ENCODE results near the gene ALDH7A1. TPM values are rescaled to one million over a fixed set of nuclear protein-coding genes. Genes with fewer than 3 reads are reported as not detected.

Gene ALDH7A1
- total RNA-seq, 1 experiment from 2014 or later: 148 TPM

DNA sequence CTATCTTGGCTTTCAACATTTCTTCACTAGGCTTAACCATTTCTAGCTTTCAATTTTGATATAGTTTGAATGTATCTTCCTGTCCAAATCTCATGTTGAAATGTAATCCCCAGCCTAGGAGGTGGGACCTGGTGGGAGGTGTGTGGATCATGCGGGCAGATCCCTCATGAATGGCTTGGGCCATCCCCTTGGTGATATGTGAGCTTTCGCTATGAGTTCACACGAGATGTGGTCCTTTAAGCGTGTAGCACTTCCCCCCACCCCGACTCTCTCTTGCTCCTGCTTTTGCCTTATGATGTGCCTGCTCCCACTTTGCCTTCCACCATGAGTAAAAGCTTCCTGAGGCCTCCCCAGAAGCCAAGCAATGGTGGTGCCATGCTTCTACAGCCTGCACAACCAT lies 46.4 kb upstream of the ALDH7A1 start:
- Mint-ChIP-seq H3K9me3 (peaks cover 11% of the 10 kb centered on the region in 2 experiments), H3K27me3 (ENCODE audit: low read depth) (no peaks in the 10 kb centered on the region), H3K4me3 (no peak overlapping the region), H3K27ac (no peak overlapping the region), H3K36me3 (ENCODE audit: insufficient read depth in 1 of 3, low read depth in 3 of 3) (peaks cover 4 to 9% (median 9%) of the 10 kb centered on the region in 3 experiments; a peak in 5 of 7 replicates), H3K4me1 (no peaks in the 10 kb centered on the region)
- Histone ChIP-seq H3K4ac (ENCODE audit: low read depth, low read length) (no peak overlapping the region), H3K9me3 (ENCODE audit: control insufficient read depth, low read depth, low read length) (no peaks in the 10 kb centered on the region), H3K14ac (ENCODE audit: insufficient read depth, low read length) (no peak overlapping the region), H2BK20ac (ENCODE audit: low read depth, low read length, poor library complexity, severe bottlenecking) (no peak overlapping the region), H3K9ac (ENCODE audit: extremely low read depth, insufficient read length, low read length) (no peak overlapping the region), H4K8ac (replicated peaks; ENCODE audit: insufficient read length, low read depth, low read length) (no peak overlapping the region), H4K20me1 (ENCODE audit: control insufficient read depth, insufficient read depth, insufficient read length) (no peaks in the 10 kb centered on the region), H3K79me1 (ENCODE audit: insufficient read depth, low read depth, low read length, poor library complexity, severe bottlenecking) (no peaks in the 10 kb centered on the region), H2BK15ac (ENCODE audit: low read depth, low read length) (no peak overlapping the region), H3K4me2 (ENCODE audit: insufficient read depth, insufficient read length, low read length) (no peak overlapping the region), H4K5ac (ENCODE audit: insufficient read length, low read depth, low read length) (no peak overlapping the region), H2AFZ (ENCODE audit: low read length) (no peak overlapping the region), H3K27ac (ENCODE audit: insufficient read length, low read depth, low read length) (no peak overlapping the region), H3K23ac (ENCODE audit: insufficient read length, low read depth, low read length) (no peak overlapping the region), H2BK5ac (ENCODE audit: insufficient read length, low read length) (no peak overlapping the region), H3K23me2 (ENCODE audit: insufficient read length, low read depth, low read length, poor library complexity, severe bottlenecking) (no peaks in the 10 kb centered on the region), H3K18ac (ENCODE audit: insufficient read length, low read depth, low read length) (no peak overlapping the region), H2BK12ac (ENCODE audit: insufficient read length, low read depth, low read length) (no peak overlapping the region), H3K27me3 (ENCODE audit: insufficient read depth, low read length) (no peaks in the 10 kb centered on the region), H3K4me1 (ENCODE audit: insufficient read depth, low read length) (no peaks in the 10 kb centered on the region), H2BK120ac (ENCODE audit: low read depth, low read length, poor library complexity, severe bottlenecking) (no peak overlapping the region), H3K79me2 (ENCODE audit: insufficient read depth, low read length) (no peaks in the 10 kb centered on the region), H4K91ac (ENCODE audit: insufficient read length, low read depth, low read length) (no peak overlapping the region), H2AK5ac (ENCODE audit: insufficient read length, low read length) (no peak overlapping the region), H3T11ph (ENCODE audit: low read length) (no peak overlapping the region), H3K56ac (ENCODE audit: insufficient read length, low read depth, low read length) (no peak overlapping the region)
- TF ChIP-seq, protein P1, sequence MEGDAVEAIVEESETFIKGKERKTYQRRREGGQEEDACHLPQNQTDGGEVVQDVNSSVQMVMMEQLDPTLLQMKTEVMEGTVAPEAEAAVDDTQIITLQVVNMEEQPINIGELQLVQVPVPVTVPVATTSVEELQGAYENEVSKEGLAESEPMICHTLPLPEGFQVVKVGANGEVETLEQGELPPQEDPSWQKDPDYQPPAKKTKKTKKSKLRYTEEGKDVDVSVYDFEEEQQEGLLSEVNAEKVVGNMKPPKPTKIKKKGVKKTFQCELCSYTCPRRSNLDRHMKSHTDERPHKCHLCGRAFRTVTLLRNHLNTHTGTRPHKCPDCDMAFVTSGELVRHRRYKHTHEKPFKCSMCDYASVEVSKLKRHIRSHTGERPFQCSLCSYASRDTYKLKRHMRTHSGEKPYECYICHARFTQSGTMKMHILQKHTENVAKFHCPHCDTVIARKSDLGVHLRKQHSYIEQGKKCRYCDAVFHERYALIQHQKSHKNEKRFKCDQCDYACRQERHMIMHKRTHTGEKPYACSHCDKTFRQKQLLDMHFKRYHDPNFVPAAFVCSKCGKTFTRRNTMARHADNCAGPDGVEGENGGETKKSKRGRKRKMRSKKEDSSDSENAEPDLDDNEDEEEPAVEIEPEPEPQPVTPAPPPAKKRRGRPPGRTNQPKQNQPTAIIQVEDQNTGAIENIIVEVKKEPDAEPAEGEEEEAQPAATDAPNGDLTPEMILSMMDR (conservative IDR thresholded peaks at IDR 0.05): no peak
- DNase-seq: no peak
- WGBS (ENCODE audit: extremely low coverage, insufficient read length, low lambda C conversion rate): no CpG with 5 or more reads among the region's 5 CpGs
